NCI-H2107 treated with DMSO at 0.1 percent for 48 hours (cell line): ENCODE results near the gene C9orf78.
"Not testable (repeated sequence)": the region's sequence is repeated elsewhere in the genome, so short reads cannot be mapped to it uniquely, and the experiment has no call there.

Experiments used
- DNase-seq: peaks from one replicate; lab custom pipeline; 2025; ENCODE audit not compliant: unreplicated experiment; lab: John Stamatoyannopoulos, UW

The C9orf78 gene

GRCh38 chr9:129813661-129814060 lies 21.4 kb downstream of the C9orf78 start:
- no peak for DNase-seq

GRCh38 chr9:129812385-129812784 lies 22.7 kb downstream of the C9orf78 start:
- DNase-seq, result no peak

- no peak for DNase-seq
Observed at GRCh38 chr9:129811967-129812363, 23.1 kb downstream of the C9orf78 start.

- no peak for DNase-seq
Observed at GRCh38 chr9:129810788-129811187, 24.3 kb downstream of the C9orf78 start.

- DNase-seq, result no peak
Observed at GRCh38 chr9:129810116-129810515, 25.0 kb downstream of the C9orf78 start.

- DNase-seq, result no peak
Observed at GRCh38 chr9:129809346-129809745, 25.7 kb downstream of the C9orf78 start.

GRCh38 chr9:129806061-129806460 lies 29.0 kb downstream of the C9orf78 start:
- DNase-seq, result no peak

- no peak for DNase-seq
Observed at GRCh38 chr9:129803676-129804060, 31.4 kb downstream of the C9orf78 start.

GRCh38 chr9:129802833-129803675 lies 32.0 kb downstream of the C9orf78 start, which contains the start of gene TOR1B:
TOR1B (plus strand) TSS chr9:129803184; CDS start chr9:129803213, 29 bp downstream.
- peak; percentile 63 for DNase-seq

- DNase-seq, result no peak
Observed at GRCh38 chr9:129801504-129801903, 33.6 kb downstream of the C9orf78 start.

GRCh38 chr9:129798973-129799372 lies 36.1 kb downstream of the C9orf78 start:
- DNase-seq, result no peak

- DNase-seq, result not testable (repeated sequence)
Observed at GRCh38 chr9:129796029-129796428, 39.0 kb downstream of the C9orf78 start.

- DNase-seq, result no peak
Observed at GRCh38 chr9:129794549-129794948, 40.5 kb downstream of the C9orf78 start.

- DNase-seq, result no peak
Observed at GRCh38 chr9:129786481-129786880, 48.6 kb downstream of the C9orf78 start.

GRCh38 chr9:129785866-129786265 lies 49.2 kb downstream of the C9orf78 start:
- no peak for DNase-seq

GRCh38 chr9:129784970-129785369 lies 50.1 kb downstream of the C9orf78 start:
- DNase-seq, result not testable (repeated sequence)

- peak; percentile 12 for DNase-seq
Observed at GRCh38 chr9:129783516-129784361, 51.3 kb downstream of the C9orf78 start.

GRCh38 chr9:129781981-129782380 lies 53.1 kb downstream of the C9orf78 start:
- DNase-seq, result no peak

GRCh38 chr9:129781131-129781530 lies 53.9 kb downstream of the C9orf78 start:
- no peak for DNase-seq

- DNase-seq, result no peak
Observed at GRCh38 chr9:129779560-129780190, 55.4 kb downstream of the C9orf78 start.

- DNase-seq, result no peak
Observed at GRCh38 chr9:129778469-129778868, 56.6 kb downstream of the C9orf78 start.
